ENCODE data around the gene AKAP8L.

DNA sequence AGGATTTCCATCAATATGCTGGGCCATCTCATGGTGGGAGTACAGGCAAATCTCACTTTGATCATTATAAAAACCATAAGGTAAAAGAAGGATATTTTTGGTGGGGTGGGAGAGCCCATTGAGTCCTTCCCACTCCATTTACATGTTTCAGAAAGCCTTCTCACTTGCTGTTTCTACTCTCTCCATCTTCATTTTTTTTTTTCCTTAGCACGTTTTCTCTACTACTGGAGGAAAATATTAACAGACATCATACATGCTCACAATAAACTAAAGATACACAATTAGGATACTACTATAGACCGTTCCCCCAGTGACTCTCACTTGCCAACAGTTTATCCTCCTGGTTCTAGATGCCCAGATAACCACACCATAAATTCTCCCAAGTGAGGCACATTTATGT lies 37.4 kb downstream of the AKAP8L start:
- TF ChIP-seq, protein P1, sequence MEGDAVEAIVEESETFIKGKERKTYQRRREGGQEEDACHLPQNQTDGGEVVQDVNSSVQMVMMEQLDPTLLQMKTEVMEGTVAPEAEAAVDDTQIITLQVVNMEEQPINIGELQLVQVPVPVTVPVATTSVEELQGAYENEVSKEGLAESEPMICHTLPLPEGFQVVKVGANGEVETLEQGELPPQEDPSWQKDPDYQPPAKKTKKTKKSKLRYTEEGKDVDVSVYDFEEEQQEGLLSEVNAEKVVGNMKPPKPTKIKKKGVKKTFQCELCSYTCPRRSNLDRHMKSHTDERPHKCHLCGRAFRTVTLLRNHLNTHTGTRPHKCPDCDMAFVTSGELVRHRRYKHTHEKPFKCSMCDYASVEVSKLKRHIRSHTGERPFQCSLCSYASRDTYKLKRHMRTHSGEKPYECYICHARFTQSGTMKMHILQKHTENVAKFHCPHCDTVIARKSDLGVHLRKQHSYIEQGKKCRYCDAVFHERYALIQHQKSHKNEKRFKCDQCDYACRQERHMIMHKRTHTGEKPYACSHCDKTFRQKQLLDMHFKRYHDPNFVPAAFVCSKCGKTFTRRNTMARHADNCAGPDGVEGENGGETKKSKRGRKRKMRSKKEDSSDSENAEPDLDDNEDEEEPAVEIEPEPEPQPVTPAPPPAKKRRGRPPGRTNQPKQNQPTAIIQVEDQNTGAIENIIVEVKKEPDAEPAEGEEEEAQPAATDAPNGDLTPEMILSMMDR (IDR thresholded peaks at IDR 0.05): no peak
- TF ChIP-seq EZH2 (IDR thresholded peaks at IDR 0.05; ENCODE audit: borderline replicate concordance, insufficient read depth, low read depth, low read length, poor library complexity, severe bottlenecking): no peak
